MM.1S (cell line): ENCODE results near the gene BBX.
A peak's percentile ranks its signal among the peaks of the same experiment; 100 is the strongest.

Experiments
- CTCF ChIP-seq: fragments of 300-600 bp; sonication (generic); IDR thresholded peaks from 2 replicates; pipeline ENCODE4 v1.5.1; 2016; ENCODE audit warnings: antibody characterized with exemption, low read length, mixed read lengths
- EZH2 ChIP-seq: fragments of 300-600 bp; sonication (generic); optimal IDR thresholded peaks from 2 replicates; pipeline ENCODE3; 2017; ENCODE audit warnings: low read depth, mild to moderate bottlenecking, antibody characterized with exemption, low read length, mixed read lengths
- EZH2phosphoT487 ChIP-seq: fragments of 300-600 bp; sonication (generic); IDR thresholded peaks from 2 replicates; pipeline ENCODE4 v1.6.1; 2018; ENCODE audit warnings: antibody characterized with exemption, low read length

- TF ChIP-seq CTCF (peak; percentile 25), EZH2 (no peak), EZH2phosphoT487 (no peak)
Measured at GRCh38 chr3:107627962-107628542, 105.3 kb downstream of the BBX start.
